Body of pancreas (tissue), 4 donors: Measurements from ENCODE around the gene PTBP1.

ENCODE experiments used
- POLR2A ChIP-seq, 3 donors: fragments of 450-650 bp; IDR thresholded peaks; one replicate each; pipeline ENCODE4 v1.6.1; 2016; ENCODE audit warnings: antibody characterized with exemption in 3 of 3, mild to moderate bottlenecking in 2 of 3
- TF ChIP-seq, protein P1 (sequence below), 7 experiments: fragments of 450-650 bp in 4 of 7; fragments of 200-600 bp in 3 of 7; sonication (generic) in 3 of 7; IDR thresholded peaks; one replicate each; pipeline ENCODE4 v1.5.1; 2016 to 2019; ENCODE audit warnings: antibody characterized with exemption in 7 of 7

DNA sequence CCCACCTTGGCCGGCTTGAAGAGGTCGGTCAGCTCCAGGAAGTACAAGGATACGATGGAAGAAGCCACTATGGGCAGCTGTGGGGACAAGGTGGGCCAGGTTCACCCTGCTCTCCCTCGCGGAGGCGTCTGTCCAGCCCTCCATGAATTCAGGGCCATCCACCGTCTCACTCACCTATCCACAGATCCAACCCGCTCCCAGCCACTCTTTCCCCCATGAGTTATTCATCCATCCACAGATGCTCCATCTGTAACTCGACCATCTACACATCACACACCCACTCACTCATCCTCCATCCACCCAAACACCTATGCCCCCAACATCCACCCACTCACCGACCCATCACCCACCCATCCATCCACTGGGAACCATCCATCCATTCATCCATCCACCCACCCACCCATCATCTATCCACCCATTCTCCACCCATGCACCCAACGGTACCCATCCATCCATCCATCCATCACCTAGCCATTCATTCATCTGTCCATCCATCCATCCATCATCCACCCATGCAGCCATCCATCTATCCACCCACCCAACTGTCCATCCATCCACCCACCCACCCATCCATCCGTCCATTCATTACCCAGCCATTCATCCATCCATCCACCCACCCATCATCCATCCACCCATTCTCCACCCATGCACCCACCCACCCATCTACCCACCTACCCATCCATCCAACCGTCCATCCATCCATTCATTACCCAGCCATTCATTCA is 18.7 kb downstream of the PTBP1 start:
- TF ChIP-seq, protein P1, sequence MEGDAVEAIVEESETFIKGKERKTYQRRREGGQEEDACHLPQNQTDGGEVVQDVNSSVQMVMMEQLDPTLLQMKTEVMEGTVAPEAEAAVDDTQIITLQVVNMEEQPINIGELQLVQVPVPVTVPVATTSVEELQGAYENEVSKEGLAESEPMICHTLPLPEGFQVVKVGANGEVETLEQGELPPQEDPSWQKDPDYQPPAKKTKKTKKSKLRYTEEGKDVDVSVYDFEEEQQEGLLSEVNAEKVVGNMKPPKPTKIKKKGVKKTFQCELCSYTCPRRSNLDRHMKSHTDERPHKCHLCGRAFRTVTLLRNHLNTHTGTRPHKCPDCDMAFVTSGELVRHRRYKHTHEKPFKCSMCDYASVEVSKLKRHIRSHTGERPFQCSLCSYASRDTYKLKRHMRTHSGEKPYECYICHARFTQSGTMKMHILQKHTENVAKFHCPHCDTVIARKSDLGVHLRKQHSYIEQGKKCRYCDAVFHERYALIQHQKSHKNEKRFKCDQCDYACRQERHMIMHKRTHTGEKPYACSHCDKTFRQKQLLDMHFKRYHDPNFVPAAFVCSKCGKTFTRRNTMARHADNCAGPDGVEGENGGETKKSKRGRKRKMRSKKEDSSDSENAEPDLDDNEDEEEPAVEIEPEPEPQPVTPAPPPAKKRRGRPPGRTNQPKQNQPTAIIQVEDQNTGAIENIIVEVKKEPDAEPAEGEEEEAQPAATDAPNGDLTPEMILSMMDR (IDR thresholded peaks at IDR 0.05) = no peak
- no peak for TF ChIP-seq POLR2A (IDR thresholded peaks at IDR 0.05)
